Measurements from ENCODE around the gene PLXNC1.

GRCh38 chr12:94175763-94176668 is 27.6 kb downstream of the PLXNC1 start:
- TF ChIP-seq ELF4 (IDR thresholded peaks at IDR 0.05): no peak
- TF ChIP-seq TARDBP (IDR thresholded peaks at IDR 0.05): no peak
- TF ChIP-seq SUZ12 (IDR thresholded peaks at IDR 0.05): no peak
- no peak for TF ChIP-seq HDGF (IDR thresholded peaks at IDR 0.05; ENCODE audit: borderline replicate concordance)
- TF ChIP-seq PKNOX1 (IDR thresholded peaks at IDR 0.05): no peak
- no peak for TF ChIP-seq ARNT (IDR thresholded peaks at IDR 0.05)
- no peak for TF ChIP-seq BHLHE40 (IDR thresholded peaks at IDR 0.05; ENCODE audit: borderline replicate concordance)
